ENCODE results near the gene RPL23.

The RPL23 gene

DNA sequence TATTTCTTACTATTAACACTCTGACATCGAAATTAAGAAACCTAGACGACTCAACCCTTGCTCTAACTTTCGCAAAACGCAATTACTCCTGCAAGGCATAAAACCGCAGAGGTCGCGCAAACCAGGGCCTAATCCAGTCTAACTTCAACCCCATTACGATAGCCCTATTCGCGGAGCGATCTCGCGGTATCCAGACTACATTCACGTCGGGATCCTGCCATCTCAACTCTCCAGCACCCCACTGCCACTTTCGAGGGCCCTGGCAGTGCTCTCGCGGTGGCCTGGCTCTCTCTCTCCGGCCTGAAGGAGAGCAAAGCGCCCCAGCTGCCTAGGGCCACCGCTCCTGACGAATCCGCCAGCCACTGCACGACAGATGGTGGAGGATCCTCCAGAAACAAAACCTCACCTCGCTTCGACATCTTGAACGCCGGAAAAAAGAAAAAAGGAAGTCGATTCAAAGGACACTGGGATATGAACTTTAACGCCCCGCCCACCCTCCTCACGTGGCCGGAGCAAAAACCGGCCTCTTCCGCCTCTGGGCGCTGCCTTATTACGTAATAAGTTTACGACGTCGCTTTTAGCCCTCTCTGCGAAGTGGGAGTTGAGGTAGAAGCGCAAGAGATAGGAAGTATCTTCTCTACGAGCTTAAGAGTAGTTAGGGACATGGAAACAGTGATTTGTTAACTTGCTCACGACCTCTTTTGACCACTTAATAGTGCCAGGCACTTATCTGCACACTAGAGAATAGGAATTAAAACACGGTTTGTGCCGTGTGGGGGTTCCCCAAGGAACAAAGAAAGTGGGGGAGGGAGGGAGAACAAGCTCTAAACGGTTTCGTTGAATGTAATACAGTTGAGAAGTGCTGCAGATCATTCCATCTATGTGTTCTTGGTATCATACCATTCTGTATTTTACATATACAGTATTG is at the start of gene RPL23:
Gene RPL23 (minus strand): TSS at position 430 of the 928 bp plus-strand sequence. CDS start 11 bp downstream, at position 419.
- peak; percentile 98 for DNase-seq

DNA sequence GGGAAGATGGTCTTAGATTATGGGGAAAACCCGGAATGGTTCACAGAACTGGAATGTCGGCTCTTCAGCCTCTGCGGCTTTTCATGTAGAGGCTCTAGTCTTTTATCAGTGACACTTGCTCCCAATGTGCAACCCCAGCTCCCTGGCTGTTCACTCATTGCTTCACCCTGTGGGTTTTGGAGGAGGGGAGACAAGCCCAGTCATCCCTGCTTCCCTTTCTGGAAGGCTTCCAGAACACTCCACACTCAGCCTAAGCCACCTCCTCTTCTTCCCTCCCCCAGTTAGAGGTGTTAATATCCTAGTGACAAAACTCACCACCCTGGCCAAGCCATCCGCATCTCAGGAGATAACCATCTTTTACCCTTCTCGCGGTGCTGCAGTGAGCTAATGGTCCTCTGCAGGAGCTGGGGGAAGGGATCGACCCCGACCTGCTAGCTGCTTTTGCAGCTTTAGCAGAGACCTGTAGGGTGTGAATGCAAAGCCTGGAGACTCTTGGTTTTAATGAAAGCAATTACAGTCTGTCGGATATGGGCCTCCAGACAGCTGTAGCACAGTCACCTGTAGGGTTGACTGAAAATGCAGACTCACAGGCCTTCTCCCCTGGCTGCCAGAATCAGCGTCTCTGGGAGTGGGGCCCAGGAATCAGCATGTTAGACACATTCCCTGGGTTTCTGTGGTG is 47.6 kb upstream of the RPL23 start:
- no peak for DNase-seq

DNA sequence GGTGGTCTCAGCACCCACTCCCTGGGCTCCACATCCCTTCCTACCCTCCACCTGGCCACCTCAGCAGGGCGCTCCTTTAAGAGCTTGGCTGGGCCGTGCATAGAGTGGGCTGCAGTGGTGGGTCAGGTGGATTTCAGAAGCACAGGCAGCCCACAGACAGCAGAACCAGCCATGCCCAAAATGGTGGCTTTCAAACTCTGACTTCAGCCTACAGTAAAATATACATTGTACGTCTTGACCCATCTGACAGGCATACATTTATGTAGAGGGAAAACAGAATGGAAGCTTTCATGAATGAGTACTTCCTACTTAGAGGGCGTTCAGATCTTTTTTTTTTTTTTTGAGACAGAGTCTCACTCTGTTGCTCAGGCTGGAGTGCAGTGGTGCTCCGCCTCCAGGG is 45.9 kb upstream of the RPL23 start:
- no peak for DNase-seq

DNA sequence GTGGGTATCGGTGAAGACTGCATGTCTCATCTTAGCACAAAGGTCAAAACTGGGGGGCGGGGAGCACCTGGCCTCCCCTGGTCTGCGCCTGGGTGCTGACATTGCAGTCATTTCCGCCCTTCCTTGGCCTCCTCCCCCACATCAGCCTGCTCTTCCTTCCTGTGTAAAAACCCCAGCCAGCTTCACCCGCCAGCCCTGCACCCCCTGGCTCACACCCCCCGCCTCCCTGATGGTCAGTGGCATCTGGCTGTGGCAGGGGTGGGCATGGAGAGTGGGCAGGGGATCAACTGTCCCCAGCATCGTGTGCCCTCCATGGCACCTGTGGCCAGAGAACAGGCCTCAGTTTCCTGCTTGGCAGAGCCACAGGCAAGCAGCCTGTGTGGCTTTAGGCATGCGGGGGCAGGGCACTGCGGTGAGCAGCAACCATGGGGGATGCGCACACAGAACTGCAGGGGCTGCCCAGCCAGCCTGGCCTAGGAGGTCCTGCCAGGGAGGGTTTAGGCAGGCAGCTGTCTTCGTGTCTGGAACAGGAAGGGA is 45.4 kb upstream of the RPL23 start:
- no peak for DNase-seq

DNA sequence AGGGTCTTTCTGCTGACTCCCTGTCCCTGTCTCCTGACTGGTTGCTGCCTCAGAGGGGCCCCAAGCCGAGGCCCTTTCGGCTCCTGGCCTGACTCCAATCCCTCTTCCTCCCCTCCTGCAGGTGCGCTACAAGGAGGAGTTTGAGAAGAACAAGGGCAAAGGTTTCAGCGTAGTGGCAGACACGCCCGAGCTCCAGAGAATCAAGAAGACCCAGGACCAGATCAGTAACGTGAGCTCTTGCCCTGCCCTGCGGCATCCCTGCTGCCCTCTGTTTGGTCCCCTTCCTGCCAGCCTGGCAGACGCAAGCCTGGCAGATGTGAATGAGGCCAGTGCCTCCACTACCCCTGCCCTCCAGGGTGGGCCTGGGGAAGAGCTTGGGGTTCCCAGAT is 44.8 kb upstream of the RPL23 start:
- no peak for DNase-seq

DNA sequence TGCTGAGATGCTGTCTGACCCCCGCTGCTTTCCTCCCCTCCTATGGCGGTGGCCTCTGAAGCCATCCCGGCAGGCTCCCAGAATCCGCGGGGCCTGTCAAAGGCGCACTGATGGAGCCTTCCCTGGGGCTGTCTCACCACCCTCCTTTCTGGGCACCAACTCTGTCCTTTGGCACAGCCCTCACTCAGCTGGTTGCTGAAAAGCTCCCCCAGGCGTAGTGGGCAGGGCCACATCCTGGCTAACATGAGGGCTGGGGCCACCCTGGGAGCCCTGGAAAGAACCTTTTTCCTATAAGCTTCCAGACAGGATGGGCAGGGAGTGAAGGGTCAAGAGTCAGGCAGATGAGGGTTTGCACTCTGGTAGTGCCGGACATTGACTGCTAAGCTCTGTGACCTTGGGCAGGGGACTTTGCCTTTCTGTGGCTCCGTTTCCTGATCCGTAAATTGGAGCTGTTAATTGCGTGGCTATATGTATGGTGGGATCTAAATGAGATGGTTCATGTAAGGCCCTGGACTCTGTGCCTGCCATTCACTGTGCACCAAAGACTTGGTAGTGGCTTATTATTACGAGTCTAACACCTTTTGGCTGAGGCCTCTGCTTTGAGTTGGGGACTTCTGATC is 44.3 kb upstream of the RPL23 start:
- DNase-seq, result no peak

DNA sequence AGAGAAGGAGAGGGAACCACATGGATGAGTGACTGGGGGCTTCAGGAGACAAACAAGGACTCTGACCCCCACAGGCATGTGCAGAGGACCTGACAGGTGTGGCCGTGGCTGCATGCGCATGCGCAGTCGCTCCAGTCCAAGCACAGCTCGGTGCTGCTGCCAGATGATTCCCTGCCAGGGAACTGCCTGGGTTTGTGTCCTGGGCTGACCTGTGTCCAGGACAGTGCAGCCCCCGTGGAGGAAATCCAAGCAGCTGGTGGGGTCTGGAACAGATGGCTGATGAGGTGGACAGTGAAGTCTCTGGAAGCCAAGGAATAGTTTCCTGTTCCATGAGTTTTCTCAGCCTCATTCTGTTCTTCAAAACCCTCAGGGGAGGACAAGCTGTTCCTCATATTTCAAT is 43.7 kb upstream of the RPL23 start:
- no peak for DNase-seq

DNA sequence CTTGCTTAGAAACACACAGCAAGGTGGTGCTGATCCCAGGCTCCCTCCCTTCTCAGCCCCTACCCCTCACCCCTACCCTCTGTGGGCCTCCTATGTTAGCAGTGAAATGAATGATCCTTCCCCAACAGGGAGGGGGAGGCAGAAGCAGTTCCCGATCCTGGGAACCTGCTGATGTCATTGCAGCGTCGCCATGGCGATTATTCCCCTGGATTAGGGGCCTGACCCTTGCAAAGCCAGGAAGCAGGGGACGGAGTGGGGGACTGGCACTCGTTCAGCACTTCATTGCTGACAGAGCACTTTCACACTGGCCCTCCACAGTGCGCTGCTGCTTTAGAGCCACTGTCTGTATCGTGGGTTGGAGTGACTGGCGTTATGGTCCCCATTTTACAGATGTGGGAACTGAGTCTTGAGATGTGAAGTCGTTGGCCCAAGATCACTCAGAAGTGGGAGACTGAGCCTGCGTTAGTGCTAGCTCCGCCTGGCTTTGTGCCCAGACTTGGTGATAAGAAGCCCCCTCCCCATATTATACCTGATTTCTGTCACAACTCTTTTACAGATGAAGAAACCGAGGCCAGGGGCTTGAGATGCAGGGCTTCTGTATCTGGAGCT is 42.9 kb upstream of the RPL23 start:
- DNase-seq, result no peak

DNA sequence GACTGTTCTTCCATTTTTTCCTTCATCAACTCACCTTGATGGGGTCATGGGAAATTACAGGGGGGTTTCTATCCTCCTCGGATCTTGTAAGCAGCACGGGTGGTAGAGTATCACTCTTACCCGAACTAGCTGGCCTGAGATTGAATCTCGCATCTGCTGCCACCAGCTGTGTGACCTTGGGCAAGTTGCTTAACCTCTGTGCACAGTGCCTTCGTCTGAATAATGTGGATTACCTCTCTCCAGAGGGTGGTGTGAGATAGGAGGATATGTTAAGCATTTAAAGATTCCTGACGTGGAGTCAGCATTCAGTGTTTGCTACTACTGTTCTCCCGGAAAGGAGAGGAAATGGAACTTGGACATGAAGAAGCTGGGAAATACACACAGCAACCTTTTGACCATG is 40.8 kb upstream of the RPL23 start:
- no peak for DNase-seq

DNA sequence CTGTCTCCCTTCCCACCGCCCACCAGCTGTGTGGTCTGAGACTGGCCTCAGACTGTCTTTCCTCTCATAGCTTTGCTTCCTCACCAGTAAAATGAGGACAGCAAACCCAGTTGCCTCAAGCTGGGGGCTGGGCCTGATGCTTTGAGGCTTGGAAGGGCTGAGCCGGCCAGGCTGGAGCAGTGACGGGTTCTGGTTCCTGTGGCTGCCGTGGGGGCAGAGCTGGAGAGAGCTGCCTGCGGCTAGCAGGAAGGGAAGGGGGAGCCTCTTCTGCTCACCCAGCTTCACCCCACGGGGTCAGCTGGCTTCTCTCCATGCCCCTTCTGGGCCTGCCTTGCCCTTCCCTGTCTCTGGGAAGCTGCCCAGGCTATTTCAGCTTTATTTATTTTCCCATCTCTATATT is 40.1 kb upstream of the RPL23 start:
- DNase-seq, result no peak

DNA sequence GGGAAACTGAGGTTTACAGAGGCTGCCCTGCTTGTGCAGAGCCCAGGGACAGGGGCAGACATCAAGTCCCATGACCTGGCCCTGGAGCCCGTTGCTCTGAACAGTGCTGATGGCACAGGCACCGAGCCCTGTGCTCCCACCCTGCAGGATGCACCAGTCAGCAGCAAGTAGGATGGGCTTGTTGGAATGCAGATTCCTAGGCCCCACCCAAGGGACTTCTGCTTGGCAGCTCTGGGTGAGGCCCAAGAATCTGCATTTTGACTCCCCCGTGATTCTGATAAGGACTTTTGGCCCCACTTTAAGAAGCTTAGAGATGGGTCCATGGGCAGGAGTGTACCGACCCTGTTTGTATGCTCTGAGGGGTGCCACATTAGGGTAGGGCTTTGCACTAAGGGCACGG is 39.6 kb upstream of the RPL23 start:
- DNase-seq, result no peak

DNA sequence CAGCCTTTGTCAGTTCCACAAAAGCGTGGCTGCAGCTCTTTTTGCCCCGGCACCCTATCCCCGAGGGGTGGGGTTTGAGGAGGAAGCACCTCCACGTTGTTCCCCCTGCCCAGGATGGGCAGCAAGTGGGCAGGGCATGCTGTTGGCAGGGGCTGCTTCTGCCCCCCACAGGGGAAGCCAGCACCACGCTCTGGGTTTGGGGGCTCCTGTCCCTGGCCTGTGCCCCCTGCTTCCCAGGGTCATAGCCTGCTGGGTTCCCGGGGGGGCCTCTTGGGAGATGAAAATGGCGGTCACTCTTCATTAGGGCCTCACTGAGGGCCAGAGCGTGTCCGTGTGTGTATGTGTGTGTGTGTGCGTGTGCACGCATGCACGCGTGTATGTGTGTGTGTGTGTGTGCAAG is 39.1 kb upstream of the RPL23 start:
- DNase-seq, result no peak

DNA sequence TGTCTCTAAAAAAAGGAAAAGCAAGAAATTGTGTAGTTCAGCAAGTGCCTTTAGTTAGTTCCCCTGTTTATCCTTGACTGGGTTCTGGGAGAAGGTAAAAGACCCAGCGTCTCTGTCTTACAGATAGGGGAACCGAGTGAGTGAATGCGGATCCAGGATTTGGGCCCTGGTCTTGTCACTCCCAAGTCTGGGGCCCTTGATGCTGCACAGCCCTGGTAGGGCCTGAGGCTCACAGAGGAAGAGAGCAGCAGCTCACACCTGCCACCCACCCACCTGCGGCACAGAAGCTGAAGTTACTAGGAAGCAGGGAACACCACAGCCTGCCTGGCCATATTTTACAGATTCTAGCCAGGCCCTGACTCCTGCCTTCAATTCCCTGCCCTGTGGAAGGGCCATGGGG is 38.6 kb upstream of the RPL23 start:
- DNase-seq, result no peak

DNA sequence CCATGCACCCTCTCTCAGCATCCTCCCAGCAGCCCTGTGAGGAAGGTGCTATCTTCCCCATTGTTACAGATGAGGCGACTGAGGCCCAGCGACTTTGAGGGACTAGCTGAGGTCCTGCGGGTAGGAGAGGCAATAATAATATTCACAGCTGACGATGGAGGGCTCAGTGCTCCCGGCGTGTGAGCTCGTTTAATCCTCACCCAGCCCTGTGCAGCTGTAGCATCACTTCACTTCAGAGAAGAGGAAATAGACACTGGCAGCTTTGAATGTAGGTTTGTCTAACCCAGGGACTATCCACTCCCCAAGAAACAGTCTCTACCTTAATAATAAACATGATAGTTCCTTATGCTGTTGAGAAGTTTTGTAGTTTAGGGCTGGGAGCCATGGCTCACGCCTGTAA is 37.9 kb upstream of the RPL23 start:
- no peak for DNase-seq

DNA sequence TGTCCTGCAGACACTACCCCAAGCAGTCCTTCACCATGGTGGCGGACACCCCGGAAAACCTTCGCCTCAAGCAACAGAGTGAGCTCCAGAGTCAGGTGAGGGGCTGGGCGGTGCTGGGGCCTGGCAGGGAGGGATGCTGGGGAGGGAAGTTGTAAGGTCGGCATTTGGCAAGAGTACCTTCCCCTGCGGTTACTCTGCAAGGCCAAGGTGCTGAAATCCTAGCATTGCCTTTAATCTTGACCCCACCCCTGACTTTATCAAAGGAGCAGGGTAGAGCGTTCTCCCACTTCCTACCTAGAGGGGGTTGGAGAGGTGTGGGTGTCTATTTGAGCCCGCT is 36.9 kb upstream of the RPL23 start:
- DNase-seq, result no peak

DNA sequence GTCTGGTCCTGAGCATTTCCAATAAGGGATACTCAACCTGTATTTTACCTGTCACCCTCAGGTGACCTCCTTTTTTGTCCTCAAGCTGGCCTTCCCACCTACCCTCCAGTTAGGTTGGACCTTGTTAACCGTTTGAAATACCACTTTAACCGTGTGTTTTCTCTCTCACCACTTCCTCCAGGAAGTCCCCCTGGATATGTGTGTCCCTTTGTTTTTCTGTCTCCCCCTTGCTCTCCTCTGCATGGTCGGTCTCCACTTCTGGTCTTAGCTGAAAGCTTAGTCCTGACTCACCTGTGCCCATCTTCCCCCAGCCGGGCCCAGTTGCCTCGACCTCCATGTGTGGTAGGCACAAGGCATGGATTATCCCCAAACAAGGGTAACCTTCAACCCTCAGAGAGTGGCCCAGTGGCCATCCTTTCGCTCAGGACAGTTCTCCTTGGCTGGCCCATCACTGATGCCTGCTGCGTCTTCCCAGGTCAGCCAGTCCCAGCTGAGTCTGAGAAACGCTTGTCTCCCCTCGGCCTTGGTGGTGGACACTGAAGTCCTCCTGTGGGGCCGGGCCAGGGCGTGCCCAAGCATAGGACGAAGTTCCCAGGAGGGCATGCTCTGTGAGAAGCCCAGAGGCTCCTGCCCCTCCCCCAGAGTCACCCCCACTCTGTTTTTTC is 36.4 kb upstream of the RPL23 start:
- no peak for DNase-seq

DNA sequence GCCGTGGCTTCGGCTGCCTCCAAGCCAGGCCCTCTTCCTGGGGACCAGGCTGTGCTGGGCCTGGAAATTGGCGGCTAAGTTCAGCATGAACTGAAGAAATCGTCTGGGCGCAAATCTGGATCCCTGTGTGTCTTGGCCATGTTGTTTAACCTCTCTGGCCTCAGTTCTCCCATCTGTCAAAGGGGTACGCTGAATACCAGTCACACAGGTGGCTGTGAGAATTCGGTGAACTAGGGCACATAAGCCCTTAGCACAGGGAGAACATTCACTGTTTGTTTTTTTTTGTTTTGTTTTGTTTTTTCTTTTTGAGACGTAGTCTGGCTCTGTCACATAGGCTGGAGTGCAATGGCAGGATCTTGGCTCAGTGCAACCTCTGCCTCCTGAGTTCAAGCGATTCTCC is 35.3 kb upstream of the RPL23 start:
- DNase-seq, result no peak

DNA sequence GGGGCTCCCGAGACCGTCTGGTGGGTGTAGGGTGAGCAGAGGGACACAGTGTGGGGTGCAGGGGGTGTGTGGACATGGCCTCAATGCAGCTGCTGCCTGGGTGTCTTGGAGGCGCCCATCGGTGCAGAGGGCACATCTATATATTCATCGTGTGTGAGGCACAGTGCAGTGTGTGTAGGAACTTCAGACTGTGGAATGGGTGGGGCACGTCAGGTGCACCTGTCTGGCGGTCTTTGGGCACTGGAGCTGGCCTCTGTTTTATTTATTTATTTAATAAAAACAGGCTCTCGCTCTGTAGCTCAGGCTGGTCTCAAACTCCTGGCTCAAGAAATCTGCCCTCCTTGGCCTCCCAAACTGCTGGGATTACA is 33.1 kb upstream of the RPL23 start:
- DNase-seq, result no peak

DNA sequence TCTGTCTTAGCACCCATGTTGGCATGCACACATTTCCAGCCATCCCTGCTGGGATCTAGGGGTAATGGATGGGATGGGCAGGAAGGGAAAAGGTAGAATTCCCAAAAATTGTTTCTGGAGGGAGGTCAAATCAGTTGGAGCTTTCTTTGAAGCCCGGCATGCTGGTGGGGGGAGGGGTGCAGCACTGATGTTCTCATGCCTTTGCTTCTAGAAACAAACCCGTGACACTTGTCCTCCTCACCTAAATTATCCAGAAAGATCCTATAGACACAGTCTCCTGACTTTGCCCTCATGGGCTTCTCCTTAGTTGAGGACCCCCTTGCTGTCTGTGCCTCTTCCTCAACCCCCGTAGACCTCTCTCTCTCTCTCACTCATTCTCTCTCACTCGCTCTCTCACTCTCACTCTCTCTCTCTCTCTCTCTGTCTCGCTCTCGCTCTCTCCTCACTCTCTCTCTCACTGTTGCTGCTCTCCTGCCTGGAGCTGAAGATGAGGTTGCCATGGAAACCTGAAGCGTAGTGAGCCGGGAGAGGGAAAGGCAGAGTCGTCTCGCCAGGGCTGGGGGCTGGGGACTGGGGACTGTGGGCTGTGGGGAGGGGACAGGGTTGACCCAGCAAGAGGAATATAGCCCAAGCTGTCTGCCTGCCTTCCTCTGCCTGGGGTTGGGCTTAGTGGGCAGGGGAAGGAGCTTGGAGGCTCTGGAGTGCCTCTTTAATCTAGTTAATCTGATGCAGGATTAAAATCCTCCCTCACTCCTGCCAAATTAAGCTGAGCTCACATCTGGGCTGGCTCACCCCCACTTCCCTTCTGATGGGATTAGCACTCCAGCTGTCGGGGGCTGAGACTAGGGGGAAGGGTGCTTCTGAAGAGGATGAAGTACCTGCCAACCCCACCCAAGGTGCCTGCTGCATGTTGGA is 32.5 kb upstream of the RPL23 start:
- DNase-seq, result no peak

DNA sequence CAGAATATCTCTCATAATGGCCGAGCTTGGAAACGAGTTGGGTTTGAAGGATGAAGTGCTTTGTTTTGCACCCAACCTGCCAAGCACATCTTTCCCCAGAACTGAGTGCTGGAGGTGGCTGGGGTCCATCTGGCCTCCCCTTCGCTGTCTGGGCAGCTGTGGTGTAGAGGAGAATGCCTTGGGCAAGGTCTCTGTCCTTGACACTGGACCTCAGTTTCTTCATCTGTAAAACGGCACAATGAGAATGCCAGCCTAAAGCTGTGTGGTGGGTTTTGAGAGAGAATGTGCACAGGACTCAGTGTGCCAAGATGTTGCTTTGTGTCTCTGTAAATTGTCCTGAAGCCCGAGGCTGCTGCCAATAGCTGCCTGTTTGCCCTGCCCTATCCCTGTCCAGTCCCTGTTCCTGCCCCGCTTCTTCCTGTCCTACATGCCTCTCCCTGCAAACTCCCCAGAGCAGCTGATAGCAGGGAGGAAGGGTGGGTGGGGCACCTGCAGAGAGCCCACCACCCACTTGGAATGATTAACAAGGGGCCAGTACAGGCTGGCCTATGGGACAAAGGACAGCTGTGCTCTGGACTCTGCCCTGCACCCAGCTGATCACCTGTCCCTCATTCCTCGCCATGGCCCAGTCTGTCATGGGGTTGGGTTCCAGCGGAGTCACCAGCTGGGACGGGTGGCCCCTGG is 31.7 kb upstream of the RPL23 start:
- DNase-seq, result no peak
